ENCODE results near the gene SH3GLB2.

- no peak for TF ChIP-seq CTCF (IDR thresholded peaks at IDR 0.05)
- no peak for TF ChIP-seq POLR2A (IDR thresholded peaks at IDR 0.05)
These were observed 1.5 kb downstream of the SH3GLB2 start for GRCh38 chr9:129026442-129027223.
